ENCODE results near the gene BAG5.

- no peak for TF ChIP-seq EZH2 (IDR thresholded peaks at IDR 0.05; ENCODE audit: low read depth, low read length, severe bottlenecking)
- no peak for TF ChIP-seq YY1 (IDR thresholded peaks at IDR 0.05; ENCODE audit: low read depth, low read length)
- no peak for TF ChIP-seq RAD21 (IDR thresholded peaks at IDR 0.05 in 1 of 2, conservative IDR thresholded peaks at IDR 0.05 in 1 of 2; ENCODE audit: low read depth in 2 of 2, low read length in 2 of 2)
- TF ChIP-seq ASH2L (IDR thresholded peaks at IDR 0.05; ENCODE audit: low read length) = no peak
- TF ChIP-seq POLR2AphosphoS5 (IDR thresholded peaks at IDR 0.05; ENCODE audit: low read depth, low read length) = no peak
- no peak for TF ChIP-seq CTCF (IDR thresholded peaks at IDR 0.05; ENCODE audit: control extremely low read depth in 1 of 3, insufficient read depth in 1 of 3, low read depth in 1 of 3, low read length in 3 of 3)
- no peak for TF ChIP-seq BACH1 (IDR thresholded peaks at IDR 0.05; ENCODE audit: low read length)
- no peak for TF ChIP-seq KDM5A (IDR thresholded peaks at IDR 0.05; ENCODE audit: low read length)
- no peak for TF ChIP-seq POLR2A (IDR thresholded peaks at IDR 0.05; ENCODE audit: control extremely low read depth in 1 of 2, low read depth in 2 of 2, low read length in 2 of 2)
- no peak for TF ChIP-seq HDAC2 (IDR thresholded peaks at IDR 0.05; ENCODE audit: borderline replicate concordance in 1 of 2, low read depth in 2 of 2, low read length in 2 of 2)
Observed at GRCh38 chr14:103545915-103546651, 16.4 kb downstream of the BAG5 start.

Measured in H1 (cell line).